H1 (cell line): ENCODE data around the gene ENAH. TPM values are rescaled to one million over a fixed set of nuclear protein-coding genes. Genes with fewer than 3 reads are reported as not detected.

Experiments
- CTCF ChIA-PET: fragments of 300-600 bp; sonication (Branson Sonifier 250); formaldehyde crosslinking; loops from one replicate; lab custom pipeline; 2021; ENCODE audit not compliant: partially characterized antibody; lab: Charles Lee
- POLR2A ChIA-PET: fragments of 300-600 bp; sonication (Branson Sonifier 250); formaldehyde crosslinking; loops from one replicate; lab custom pipeline; 2021; ENCODE audit warnings: inconsistent platforms; ENCODE audit not compliant: partially characterized antibody; lab: Charles Lee
- DNase-seq, 2 experiments: peaks; one replicate each; pipeline versions ENCODE4 v3.0.0 to v3.0.0-alpha.2; 2010 to 2022; ENCODE audit warnings: low spot score in 2 of 2, low read depth in 1 of 2, mixed read lengths in 1 of 2
- FAIRE-seq: peaks from 2 replicates; lab custom pipeline; 2011; peaks lifted over from hg19 to GRCh38; lab: Jason Lieb, UNC
- H2AFZ ChIP-seq: 2 replicates; pipeline ENCODE4 v1.8.1; 2012; ENCODE audit warnings: low read length, inconsistent platforms
- H2AK5ac ChIP-seq: 2 replicates; pipeline ENCODE4 v1.6.1; 2013; ENCODE audit warnings: low read depth, low read length
- H2BK120ac ChIP-seq: replicated peaks from 2 replicates; pipeline ENCODE3; 2013; ENCODE audit warnings: low read depth, low read length, inconsistent platforms
- H2BK12ac ChIP-seq: 2 replicates; pipeline ENCODE4 v1.6.1; 2013; ENCODE audit warnings: low read depth, low read length
- H2BK15ac ChIP-seq: 2 replicates; pipeline ENCODE4 v1.6.1; 2013; ENCODE audit warnings: low read length
- H2BK20ac ChIP-seq: 2 replicates; pipeline ENCODE4 v1.6.1; 2013; ENCODE audit warnings: low read length
- H2BK5ac ChIP-seq: 2 replicates; pipeline ENCODE4 v1.6.1; 2013; ENCODE audit warnings: low read depth, low read length
- H3K14ac ChIP-seq: 2 replicates; pipeline ENCODE4 v1.6.1; 2013; ENCODE audit warnings: inconsistent platforms; ENCODE audit not compliant: insufficient read length
- H3K18ac ChIP-seq: 2 replicates; pipeline ENCODE4 v1.6.1; 2013; ENCODE audit warnings: low read length; ENCODE audit errors: extremely low read depth
- H3K23ac ChIP-seq: 2 replicates; pipeline ENCODE4 v1.6.1; 2013; ENCODE audit warnings: inconsistent platforms; ENCODE audit not compliant: insufficient read length
- H3K23me2 ChIP-seq: 2 replicates; pipeline ENCODE4 v1.6.1; 2013; ENCODE audit warnings: low read depth, low read length
- H3K27ac ChIP-seq: 2 replicates; pipeline ENCODE4 v1.6.1; 2011; ENCODE audit warnings: low read depth, low read length, inconsistent platforms
- H3K27me3 ChIP-seq, 4 experiments: replicated peaks in 1 of 4; 1 replicate in 1 of 4; 2 replicates in 3 of 4; pipeline versions ENCODE4 v1.6.1 to v1.8.1; 2011 to 2013; ENCODE audit warnings: low read length in 3 of 4, mild to moderate bottlenecking in 3 of 4, inconsistent platforms in 2 of 4, mixed read lengths in 2 of 4, moderate library complexity in 1 of 4; ENCODE audit not compliant: control insufficient read depth in 3 of 4, insufficient read depth in 3 of 4; ENCODE audit errors: extremely low read depth in 1 of 4
- H3K36me3 ChIP-seq, 4 experiments: 2 replicates each; pipeline versions ENCODE4 v1.6.1 to v1.8.1; 2011 to 2013; ENCODE audit warnings: mild to moderate bottlenecking in 4 of 4, low read length in 3 of 4, moderate library complexity in 2 of 4, control low read depth in 1 of 4, inconsistent platforms in 1 of 4; ENCODE audit not compliant: insufficient read depth in 4 of 4, control insufficient read depth in 2 of 4
- H3K4ac ChIP-seq: replicated peaks from 2 replicates; pipeline ENCODE3; 2013; ENCODE audit warnings: low read length, low read depth, mixed read lengths, inconsistent platforms; ENCODE audit not compliant: insufficient read length
- H3K4me1 ChIP-seq, 4 experiments: replicated peaks in 1 of 4; 1 replicate in 1 of 4; 2 replicates in 3 of 4; pipeline versions ENCODE4 v1.6.1 to v1.8.1; 2011 to 2013; ENCODE audit warnings: low read length in 3 of 4, inconsistent platforms in 2 of 4, mixed read lengths in 1 of 4; ENCODE audit not compliant: insufficient read depth in 4 of 4, control insufficient read depth in 3 of 4
- H3K4me2 ChIP-seq, 2 experiments: 2 replicates each; pipeline versions ENCODE4 v1.6.1 to v1.8.1; 2011 to 2013; ENCODE audit warnings: low read depth in 2 of 2, low read length in 2 of 2, control low read depth in 1 of 2, inconsistent platforms in 1 of 2, mild to moderate bottlenecking in 1 of 2; ENCODE audit not compliant: insufficient read depth in 1 of 2
- H3K4me3 ChIP-seq, 4 experiments: fragments of 200-600, 300-600 bp in 1 of 4; sonication (generic), shearing (Covaris generic), sonication (Bioruptor Twin) in 1 of 4; 2 replicates each; pipeline versions ENCODE4 v1.5.1 to v1.8.1; 2011 to 2016; ENCODE audit warnings: low read length in 4 of 4, low read depth in 3 of 4, control low read depth in 2 of 4, inconsistent platforms in 2 of 4, mild to moderate bottlenecking in 2 of 4, mixed read lengths in 1 of 4, moderate library complexity in 1 of 4; ENCODE audit not compliant: insufficient read depth in 2 of 4; ENCODE audit errors: extremely low read depth in 1 of 4
- H3K56ac ChIP-seq: replicated peaks from 2 replicates; pipeline ENCODE3; 2013; ENCODE audit warnings: low read depth, mild to moderate bottlenecking, mixed read lengths, low read length, inconsistent platforms; ENCODE audit not compliant: insufficient read length
- H3K79me1 ChIP-seq: 2 replicates; pipeline ENCODE4 v1.6.1; 2013; ENCODE audit warnings: low read depth, low read length, control low read depth
- H3K79me2 ChIP-seq, 2 experiments: 2 replicates each; pipeline versions ENCODE4 v1.6.1 to v1.8.1; 2012 to 2013; ENCODE audit warnings: low read length in 2 of 2, mild to moderate bottlenecking in 2 of 2, inconsistent platforms in 1 of 2; ENCODE audit not compliant: insufficient read depth in 2 of 2, control insufficient read depth in 1 of 2
- H3K9ac ChIP-seq, 4 experiments: replicated peaks in 1 of 4; 1 replicate in 1 of 4; 2 replicates in 3 of 4; pipeline versions ENCODE4 v1.6.1 to v1.8.1; 2011 to 2013; ENCODE audit warnings: low read depth in 3 of 4, low read length in 3 of 4, control low read depth in 2 of 4, mild to moderate bottlenecking in 2 of 4, moderate library complexity in 2 of 4, inconsistent platforms in 1 of 4; ENCODE audit errors: extremely low read depth in 1 of 4
- H3K9me3 ChIP-seq, 2 experiments: 2 replicates each; pipeline versions ENCODE4 v1.6.1 to v1.8.1; 2012 to 2013; ENCODE audit warnings: mild to moderate bottlenecking in 2 of 2, moderate library complexity in 2 of 2, control low read depth in 1 of 2, inconsistent platforms in 1 of 2, low read depth in 1 of 2, low read length in 1 of 2, mixed read lengths in 1 of 2; ENCODE audit not compliant: insufficient read depth in 2 of 2
- H4K20me1 ChIP-seq, 2 experiments: replicated peaks in 1 of 2; 2 replicates each; pipeline versions ENCODE3 to v1.8.1; 2011 to 2013; ENCODE audit warnings: inconsistent platforms in 2 of 2, low read length in 2 of 2, mild to moderate bottlenecking in 1 of 2; ENCODE audit not compliant: insufficient read depth in 2 of 2, control insufficient read depth in 1 of 2
- H4K5ac ChIP-seq: 2 replicates; pipeline ENCODE4 v1.6.1; 2013; ENCODE audit warnings: low read length, low read depth, mixed read lengths, inconsistent platforms; ENCODE audit not compliant: insufficient read length
- H4K8ac ChIP-seq: 2 replicates; pipeline ENCODE4 v1.8.0; 2013; ENCODE audit warnings: mild to moderate bottlenecking, moderate library complexity, low read length, inconsistent platforms; ENCODE audit not compliant: insufficient read depth; ENCODE audit errors: extremely low read depth
- H4K91ac ChIP-seq: replicated peaks from 2 replicates; pipeline ENCODE3; 2013; ENCODE audit warnings: low read length, mixed read lengths, inconsistent platforms; ENCODE audit not compliant: insufficient read length
- BCL11A ChIP-seq, 2 experiments: IDR thresholded peaks; one replicate each; pipeline ENCODE4 v1.6.1; 2011; ENCODE audit warnings: low read depth in 2 of 2, low read length in 2 of 2, mild to moderate bottlenecking in 2 of 2
- BRCA1 ChIP-seq: IDR thresholded peaks from 2 replicates; pipeline ENCODE4 v1.6.1; 2012; ENCODE audit warnings: low read depth, low read length, improper control_type of control experiment
- CTBP2 ChIP-seq: IDR thresholded peaks from 2 replicates; pipeline ENCODE4 v1.7.0; 2011; ENCODE audit warnings: borderline replicate concordance, mild to moderate bottlenecking, moderate library complexity, mixed read lengths, low read length; ENCODE audit not compliant: insufficient read depth, insufficient read length
- EP300 ChIP-seq, 2 experiments: IDR thresholded peaks; 1 replicate in 1 of 2; 2 replicates in 1 of 2; pipeline ENCODE4 v1.6.1; 2011 to 2012; ENCODE audit warnings: low read depth in 2 of 2, low read length in 2 of 2, mild to moderate bottlenecking in 2 of 2, borderline replicate concordance in 1 of 2, inconsistent platforms in 1 of 2, moderate library complexity in 1 of 2
- KDM1A ChIP-seq: fragments of 200-600, 300-600 bp; sonication (generic); IDR thresholded peaks from 2 replicates; pipeline ENCODE4 v1.7.1; 2016; ENCODE audit warnings: mild to moderate bottlenecking, low read length, borderline replicate concordance
- POU5F1 ChIP-seq: IDR thresholded peaks from 2 replicates; pipeline ENCODE4 v1.6.1; 2011; ENCODE audit warnings: low read depth, mild to moderate bottlenecking, low read length, moderate library complexity
- RBBP5 ChIP-seq: IDR thresholded peaks from 2 replicates; pipeline ENCODE4 v1.7.1; 2012; ENCODE audit warnings: low read depth, mild to moderate bottlenecking, inconsistent platforms, low read length, moderate library complexity, borderline replicate concordance
- SP4 ChIP-seq: IDR thresholded peaks from 2 replicates; pipeline ENCODE4 v1.6.1; 2012; ENCODE audit warnings: low read length, inconsistent platforms
- TAF7 ChIP-seq: optimal IDR thresholded peaks from 2 replicates; pipeline ENCODE3; 2011; ENCODE audit warnings: low read depth, mild to moderate bottlenecking, inconsistent platforms, low read length, moderate library complexity, borderline replicate concordance
- USF2 ChIP-seq: IDR thresholded peaks from 2 replicates; pipeline ENCODE4 v1.6.1; 2011; ENCODE audit warnings: low read length, improper control_type of control experiment
- YY1 ChIP-seq: IDR thresholded peaks from 2 replicates; pipeline ENCODE4 v1.6.1; 2011; ENCODE audit warnings: low read depth, mild to moderate bottlenecking, low read length
- WGBS, 2 experiments: shearing (Covaris generic) in 1 of 2; methylation state at CpG; one replicate each; pipeline versions ENCODE4 v1.1.6 to v1.1.7; 2013 to 2015; ENCODE audit warnings: low lambda C conversion rate in 2 of 2, mixed read lengths in 2 of 2, inconsistent platforms in 1 of 2, low coverage in 1 of 2, missing lambda C conversion rate in 1 of 2; ENCODE audit not compliant: insufficient replicate concordance in 2 of 2, insufficient coverage in 1 of 2, insufficient read length in 1 of 2; ENCODE audit errors: extremely low coverage in 1 of 2, missing lambda C conversion rate in 1 of 2; 5-methylcytosine and 5-hydroxymethylcytosine counted together
- polyA plus RNA-seq, 7 experiments: library from polyadenylated mRNA; depleted of rRNA in 3 of 7; stranded (reverse) in 5 of 7; unstranded in 2 of 7; fragments of >200 nt in 5 of 7; fragments of 200-250 nt in 2 of 7; gene quantifications; 1 replicate in 5 of 7; 2 replicates in 1 of 7; 4 replicates in 1 of 7; pipeline versions ENCODE4 v1.2.1 to v1.2.3, GENCODE V29; 2011 to 2013; ENCODE audit warnings: missing spikeins in 2 of 7, mixed read lengths in 2 of 7
- total RNA-seq: library from RNA; stranded (reverse); fragmentation: NEBNext Ultra II Directional; extraction: Animal tissue kit (Norgen Biotek cat#: 25700); gene quantifications from 2 replicates; pipeline ENCODE4 v1.2.1, GENCODE V29; 2021

ENAH gene
- total and polyA plus RNA-seq, 2 of the 8 experiments (the other 6 are each of a cell fraction or from before 2014, with no cell fraction given): 39.1 to 335 TPM

GRCh38 chr1:225532240-225532944 is 120.5 kb downstream of the ENAH start:
- Histone ChIP-seq H3K4me3 (no peak overlapping the region), H3K4me1 (peaks cover 0 to 12% (median 4%) of the 10 kb centered on the region in 4 experiments; a peak in 4 of 7 replicates), H2AK5ac (no peak overlapping the region), H3K23ac (no peak overlapping the region), H3K18ac (no peak overlapping the region), H3K23me2 (no peaks in the 10 kb centered on the region), H3K56ac (no peak overlapping the region), H2BK5ac (no peak overlapping the region), H4K20me1 (peaks cover 4 to 15% of the 10 kb centered on the region in 2 experiments), H2BK15ac (no peak overlapping the region), H3K27me3 (no peaks in the 10 kb centered on the region), H4K91ac (no peak overlapping the region), H4K5ac (no peak overlapping the region), H3K9ac (no peak overlapping the region), H3K14ac (no peak overlapping the region), H3K4me2 (no peak overlapping the region), H3K9me3 (no peaks in the 10 kb centered on the region), H3K79me2 (peaks cover 0 to 100% of the 10 kb centered on the region in 2 experiments; a peak in 3 of 4 replicates), H4K8ac (no peak overlapping the region), H2BK12ac (no peak overlapping the region), H3K27ac (no peak overlapping the region), H2BK120ac (no peak overlapping the region), H2BK20ac (no peak overlapping the region), H2AFZ (no peak overlapping the region), H3K4ac (no peak overlapping the region), H3K79me1 (peaks cover 5% of the 10 kb centered on the region; the same call in 1 of the 2 replicates), H3K36me3 (peaks cover 0 to 19% (median 5%) of the 10 kb centered on the region in 4 experiments; a peak in 3 of 8 replicates)
- DNase-seq: no peak
- ChIA-PET CTCF (interaction anchor here (1.0 kb wide), 1 partner anchor 159 kb away, joined by 3 read pairs; no protein-coding TSS in a partner anchor), POLR2A (interaction anchor here (0.8 kb wide), 1 partner anchor 10 kb away, joined by 3 read pairs; no protein-coding TSS in a partner anchor)
- no peak for FAIRE-seq
- 69% methylated on average over 2 of the region's 2 CpGs; no CpG with 5 or more reads in 1 of the 2 experiments for whole genome bisulfite sequencing, 2 experiments
- TF ChIP-seq EP300 (IDR thresholded peaks at IDR 0.05; ENCODE audit: borderline replicate concordance in 1 of 2, low read depth in 2 of 2, low read length in 2 of 2) (no peak), POU5F1 (no peak), RBBP5 (no peak), BCL11A (IDR thresholded peaks at IDR 0.05; ENCODE audit: low read depth in 2 of 2, low read length in 2 of 2) (no peak), KDM1A (no peak), SP4 (no peak), CTBP2 (no peak), USF2 (no peak), BRCA1 (no peak), YY1 (no peak), TAF7 (no peak)
